Psoas muscle (tissue), 8 donors: ENCODE results near the gene CBR4. TPM values are rescaled to one million over a fixed set of nuclear protein-coding genes. Genes with fewer than 3 reads are reported as not detected.
"Not testable (repeated sequence)": the region's sequence is repeated elsewhere in the genome, so short reads cannot be mapped to it uniquely, and the experiment has no call there.

Experiments
- ATAC-seq, 4 donors: fragments of 200-7000 bp; cut with Tn5 transposase; one replicate each; pipeline ENCODE4 v1.9.1; 2020; ENCODE audit warnings: moderate library complexity in 3 of 4, mild to moderate bottlenecking in 2 of 4
- DNase-seq, 2 donors: peaks; one replicate each; pipeline ENCODE4 v3.0.0-alpha.2; 2020
- H3K27ac ChIP-seq: fragments of 200-600 bp; one replicate; pipeline ENCODE4 v1.8.0; 2022
- H3K27me3 ChIP-seq, 3 donors: fragments of 200-600 bp in 1 of 3; one replicate each; pipeline versions ENCODE4 v1.6.1 to v1.8.0; 2013 to 2022; ENCODE audit warnings: low read length in 2 of 3, mild to moderate bottlenecking in 2 of 3, moderate library complexity in 1 of 3; ENCODE audit not compliant: insufficient read depth in 3 of 3
- H3K36me3 ChIP-seq, 2 donors: fragments of 200-600 bp in 1 of 2; one replicate each; pipeline versions ENCODE4 v1.6.1 to v1.8.0; 2013 to 2022; ENCODE audit warnings: low read depth in 1 of 2, mild to moderate bottlenecking in 1 of 2, moderate library complexity in 1 of 2; ENCODE audit not compliant: insufficient read depth in 1 of 2
- H3K4me1 ChIP-seq: fragments of 200-600 bp; one replicate; pipeline ENCODE4 v1.8.0; 2022
- H3K4me3 ChIP-seq: fragments of 200-600 bp; one replicate; pipeline ENCODE4 v1.8.0; 2022; ENCODE audit warnings: mild to moderate bottlenecking
- H3K9me3 ChIP-seq: fragments of 200-600 bp; one replicate; pipeline ENCODE4 v1.8.0; 2022
- CTCF ChIP-seq: fragments of 200-600 bp; IDR thresholded peaks from one replicate; pipeline ENCODE4 v1.8.0; 2022; ENCODE audit warnings: antibody characterized with exemption
- WGBS, 3 donors: extraction: QIAGEN DNeasy Blood & Tissue Kit; methylation state at CpG; one replicate each; pipeline versions ENCODE4 v1.1.6 to v1.1.7; 2013; 5-methylcytosine and 5-hydroxymethylcytosine counted together
- intact Hi-C, 2 donors: fragments of 100-400 bp; cut with DNase I; formaldehyde crosslinking; loops; one replicate each; pipeline versions ENCODE4 v1.11.0 to v1.14.2; 2022
- polyA plus RNA-seq, 3 donors: library from polyadenylated mRNA; stranded (reverse); fragments of 200-250 nt; gene quantifications; one replicate each; pipeline ENCODE4 v1.2.3, GENCODE V29; 2013
- total RNA-seq, 4 donors: library from RNA; stranded (reverse); fragmentation: NEBNext Ultra II Directional in 2 of 4; extraction: Animal tissue kit (Norgen Biotek cat#: 25700) in 2 of 4; gene quantifications; one replicate each; pipeline versions ENCODE4 v1.2.1 to v1.2.4, GENCODE V29; 2021 to 2023
- donor health status: healthy with polysubstance abuse.
- donor health status: DM: no; HTN: no; CAD: no; lungs with moderate emphysema.
- donor health status: Bipolar disorder and iron deficiency.
- donor health status: healthy.
- donor health status: DM: yes; HTN: yes; CAD: no.
- donor health status: DM: no; HTN: no; CAD: no.
- donor health status: DM: no; HTN: no; CAD: no.
- donor health status: DM: yes; HTN: yes; CAD: no.

CBR4 gene
- total and polyA plus RNA-seq, 7 donors = 5.2 to 18.5 (median 14.4) TPM

- Histone ChIP-seq H3K4me3 (no peak overlapping the region), H3K27me3 (no peaks in the 10 kb centered on the region), H3K27ac (no peak overlapping the region), H3K4me1 (no peaks in the 10 kb centered on the region), H3K9me3 (no peaks in the 10 kb centered on the region), H3K36me3 (no peaks in the 10 kb centered on the region)
- no peak for DNase-seq
- 76 to 93% (median 81%) methylated on average over 5 of the region's 5 CpGs for WGBS, 3 donors
- intact Hi-C loops = no loop called here
- no peak for ATAC-seq
- TF ChIP-seq CTCF = no peak
These were observed 49.3 kb downstream of the CBR4 start for GRCh38 chr4:168960716-168961115.

- Histone ChIP-seq H3K27ac (no peak overlapping the region), H3K4me1 (peaks cover 17% of the 10 kb centered on the region), H3K9me3 (no peaks in the 10 kb centered on the region), H3K4me3 (no peak overlapping the region), H3K27me3 (no peaks in the 10 kb centered on the region), H3K36me3 (no peaks in the 10 kb centered on the region)
- intact Hi-C loops = no loop called here
- DNase-seq (no peak), ATAC-seq (no peak)
- no peak for TF ChIP-seq CTCF
- WGBS, 3 donors = 71 to 82% (median 75%) methylated on average over 2 of the region's 2 CpGs
These were observed 54.4 kb downstream of the CBR4 start for GRCh38 chr4:168955674-168956073.

DNA sequence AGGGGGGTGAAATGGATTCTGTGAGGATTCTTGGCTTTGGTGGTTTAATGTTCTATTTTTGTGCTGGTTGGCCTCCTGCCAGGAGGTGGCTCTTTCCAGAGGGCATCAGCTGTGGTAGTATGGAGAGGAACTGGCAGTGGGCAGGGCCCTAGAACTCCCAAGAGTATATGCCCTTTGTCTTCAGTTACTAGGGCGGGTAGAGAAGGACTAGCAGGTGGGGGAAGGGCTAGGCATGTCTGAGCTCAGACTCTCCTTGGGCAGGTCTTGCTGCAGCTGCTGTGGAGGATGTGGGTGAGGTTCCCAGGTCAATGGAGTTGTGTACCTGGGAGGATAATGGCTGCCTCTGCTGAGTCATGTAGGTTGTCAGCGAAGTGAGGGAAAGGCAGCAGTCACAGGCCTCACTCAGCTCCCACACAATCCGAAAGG is 57.2 kb downstream of the CBR4 start:
- intact Hi-C loops, H3K9me3 ChIP-seq, DNase-seq, H3K27me3 ChIP-seq, H3K36me3 ChIP-seq, H3K4me3 ChIP-seq: not testable (repeated sequence)
- ATAC-seq = peak in 2 of 4 donors; percentile 36 to 51
- 69 to 75% (median 72%) methylated on average over 3 of the region's 3 CpGs for WGBS, 3 donors
- peaks cover 17% of the 10 kb centered on the region for H3K4me1 ChIP-seq
- H3K27ac ChIP-seq = peak overlapping the region; percentile 50

- DNase-seq (no peak), ATAC-seq (no peak)
- Histone ChIP-seq H3K4me3 (no peak overlapping the region), H3K36me3 (no peaks in the 10 kb centered on the region), H3K4me1 (no peaks in the 10 kb centered on the region), H3K9me3 (no peaks in the 10 kb centered on the region), H3K27ac (no peak overlapping the region), H3K27me3 (no peaks in the 10 kb centered on the region)
- WGBS, 3 donors = 65 to 70% (median 69%) methylated on average over 2 of the region's 2 CpGs
- intact Hi-C loops = no loop called here
- no peak for TF ChIP-seq CTCF
These were observed 64.8 kb downstream of the CBR4 start for GRCh38 chr4:168945291-168945690.

GRCh38 chr4:168942985-168943384 is 67.1 kb downstream of the CBR4 start:
- Histone ChIP-seq H3K36me3 (no peaks in the 10 kb centered on the region), H3K9me3 (peaks cover 12% of the 10 kb centered on the region), H3K4me1 (no peaks in the 10 kb centered on the region), H3K27me3 (no peaks in the 10 kb centered on the region), H3K27ac (no peak overlapping the region), H3K4me3 (no peak overlapping the region)
- 78 to 94% (median 90%) methylated on average over 3 of the region's 3 CpGs for WGBS, 3 donors
- ATAC-seq (peak in 1 of 4 donors; percentile 37), DNase-seq (no peak)
- TF ChIP-seq CTCF = no peak
- intact Hi-C loops = no loop called here
